Endothelial cell of umbilical vein (primary cell): ENCODE measurements around the gene TEP1. TPM values are rescaled to one million over a fixed set of nuclear protein-coding genes. Genes with fewer than 3 reads are reported as not detected.

Source experiments
- BruUV-seq: library from RNA; stranded (reverse); fragments of 400-500 nt; replicated peaks from 2 replicates; lab custom pipeline; 2021; lab: Mats Ljungman, UMichigan
- CTCF ChIA-PET: fragments of 300-600, 350-600 bp; sonication (Branson Sonifier 250); formaldehyde crosslinking; loops from one replicate; lab custom pipeline; 2021; ENCODE audit warnings: antibody characterized with exemption, inconsistent platforms; lab: Charles Lee
- POLR2A ChIA-PET: fragments of 300-600, 350-600 bp; sonication (Branson Sonifier 250); formaldehyde crosslinking; loops from one replicate; lab custom pipeline; 2021; ENCODE audit warnings: antibody characterized with exemption, inconsistent platforms; lab: Charles Lee
- DNase-seq: peaks from one replicate; pipeline ENCODE4 v3.0.0-alpha.2; 2011; ENCODE audit warnings: low read depth, low spot score
- FAIRE-seq: peaks from 2 replicates; lab custom pipeline; 2011; peaks lifted over from hg19 to GRCh38; lab: Jason Lieb, UNC
- H2AFZ ChIP-seq: 2 replicates; pipeline ENCODE4 v1.6.0; 2012; ENCODE audit warnings: low read depth, low read length, control low read depth, inconsistent platforms
- H3K27ac ChIP-seq: 2 replicates; pipeline ENCODE4 v1.5.1; 2011; ENCODE audit warnings: low read depth, mild to moderate bottlenecking, control low read depth, low read length, moderate library complexity; ENCODE audit not compliant: insufficient read depth
- H3K27me3 ChIP-seq, 2 experiments: 2 replicates each; pipeline versions ENCODE4 v1.6.0 to v1.6.1; 2011; ENCODE audit warnings: low read length in 2 of 2, mixed read lengths in 1 of 2; ENCODE audit not compliant: control insufficient read depth in 2 of 2, insufficient read depth in 2 of 2
- H3K36me3 ChIP-seq, 2 experiments: 2 replicates in 1 of 2; 3 replicates in 1 of 2; pipeline ENCODE4 v1.5.1; 2011; ENCODE audit warnings: low read length in 2 of 2, mild to moderate bottlenecking in 1 of 2, moderate library complexity in 1 of 2; ENCODE audit not compliant: control insufficient read depth in 2 of 2, insufficient read depth in 2 of 2; ENCODE audit errors: extremely low read depth in 1 of 2
- H3K4me1 ChIP-seq: 3 replicates; pipeline ENCODE4 v1.5.1; 2011; ENCODE audit warnings: mild to moderate bottlenecking, low read length; ENCODE audit not compliant: control insufficient read depth, insufficient read depth; ENCODE audit errors: extremely low read depth
- H3K4me2 ChIP-seq: 2 replicates; pipeline ENCODE4 v1.6.1; 2011; ENCODE audit warnings: low read length, control low read depth, mixed read lengths; ENCODE audit not compliant: insufficient read depth
- H3K4me3 ChIP-seq, 3 experiments: fragments of 200-600 bp in 1 of 3; sonication (generic), shearing (Covaris generic) in 1 of 3; replicated peaks in 1 of 3; 2 replicates each; pipeline ENCODE4 v1.5.1; 2011 to 2016; ENCODE audit warnings: control low read depth in 3 of 3, low read length in 3 of 3, mild to moderate bottlenecking in 2 of 3, inconsistent platforms in 1 of 3, low read depth in 1 of 3, moderate library complexity in 1 of 3; ENCODE audit not compliant: insufficient read depth in 1 of 3
- H3K79me2 ChIP-seq: 2 replicates; pipeline ENCODE4 v1.6.0; 2012; ENCODE audit warnings: low read length, inconsistent platforms; ENCODE audit not compliant: control insufficient read depth, insufficient read depth
- H3K9ac ChIP-seq: replicated peaks from 2 replicates; pipeline ENCODE3; 2011; ENCODE audit warnings: low read length, control low read depth; ENCODE audit not compliant: insufficient read depth; ENCODE audit errors: extremely low read depth
- H3K9me1 ChIP-seq: replicated peaks from 3 replicates; pipeline ENCODE4 v1.6.0; 2011; ENCODE audit warnings: mild to moderate bottlenecking, low read length; ENCODE audit not compliant: control insufficient read depth, insufficient read depth; ENCODE audit errors: extremely low read depth
- H3K9me3 ChIP-seq: replicated peaks from 2 replicates; pipeline ENCODE4 v1.5.1; 2012; ENCODE audit warnings: low read length, inconsistent platforms; ENCODE audit not compliant: control insufficient read depth, insufficient read depth
- H4K20me1 ChIP-seq: replicated peaks from 2 replicates; pipeline ENCODE3; 2011; ENCODE audit warnings: mild to moderate bottlenecking, low read length; ENCODE audit not compliant: control insufficient read depth, insufficient read depth; ENCODE audit errors: extremely low read depth
- EZH2 ChIP-seq: IDR thresholded peaks from 2 replicates; pipeline ENCODE4 v1.6.1; 2012; ENCODE audit warnings: borderline replicate concordance, low read depth, mild to moderate bottlenecking, moderate library complexity, low read length, inconsistent platforms; ENCODE audit not compliant: severe bottlenecking
- FOS ChIP-seq: IDR thresholded peaks from 2 replicates; pipeline ENCODE4 v1.6.1; 2011; ENCODE audit warnings: mild to moderate bottlenecking, low read length, moderate library complexity, borderline replicate concordance; ENCODE audit not compliant: insufficient read depth
- GATA2 ChIP-seq: IDR thresholded peaks from 2 replicates; pipeline ENCODE4 v1.7.0; 2011; ENCODE audit warnings: low read depth, mild to moderate bottlenecking, moderate library complexity, mixed read lengths, low read length; ENCODE audit not compliant: insufficient read length, insufficient read depth
- MYC ChIP-seq: IDR thresholded peaks from one replicate; pipeline ENCODE4 v1.6.1; 2011; ENCODE audit warnings: mild to moderate bottlenecking, low read depth, low read length
- POLR2A ChIP-seq: IDR thresholded peaks from 2 replicates; pipeline ENCODE4 v1.6.1; 2012; ENCODE audit warnings: low read depth, mild to moderate bottlenecking, control low read depth, low read length
- POLR2AphosphoS5 ChIP-seq: IDR thresholded peaks from 2 replicates; pipeline ENCODE4 v1.6.1; 2012; ENCODE audit warnings: low read depth, mild to moderate bottlenecking, control low read depth, low read length, moderate library complexity; ENCODE audit not compliant: insufficient read depth
- dilution Hi-C: fragments of 300-500 bp; cut with MboI; formaldehyde crosslinking; loops from one replicate; pipeline ENCODE4 v1.15.0; 2019; ENCODE audit warnings: low sequenced_read_pairs; ENCODE audit not compliant: extremely low pct_ligation_motif_present
- intact Hi-C: fragments of 100-400 bp; cut with micrococcal nuclease; formaldehyde crosslinking; loops from one replicate; pipeline ENCODE4 v1.10.0; 2022
- polyA plus RNA-seq, 4 experiments: library from polyadenylated mRNA; depleted of rRNA in 3 of 4; stranded (reverse) in 3 of 4; unstranded in 1 of 4; fragments of >200 nt; gene quantifications; 2 replicates each; pipeline versions ENCODE4 v1.2.1 to v1.2.3, GENCODE V29; 2011 to 2012; ENCODE audit warnings: missing spikeins in 1 of 4
- total RNA-seq: library from RNA; stranded (reverse); gene quantifications from 2 replicates; pipeline ENCODE4 v1.2.3, GENCODE V29; 2021
- TF ChIP-seq, protein P1 (sequence below), 2 donors: IDR thresholded peaks; 1 replicate in 1 of 2; 2 replicates in 1 of 2; pipeline ENCODE4 v1.5.1; 2011; ENCODE audit warnings: low read length in 2 of 2, mild to moderate bottlenecking in 2 of 2, moderate library complexity in 2 of 2, control low read depth in 1 of 2, inconsistent platforms in 1 of 2, low read depth in 1 of 2; ENCODE audit not compliant: insufficient read depth in 1 of 2; ENCODE audit errors: extremely low read depth in 1 of 2

The TEP1 gene
- total and polyA plus RNA-seq, 2 donors (not counting 3 experiments of a cell fraction or from before 2014, with no cell fraction given), result 19.6 to 44.6 TPM

DNA sequence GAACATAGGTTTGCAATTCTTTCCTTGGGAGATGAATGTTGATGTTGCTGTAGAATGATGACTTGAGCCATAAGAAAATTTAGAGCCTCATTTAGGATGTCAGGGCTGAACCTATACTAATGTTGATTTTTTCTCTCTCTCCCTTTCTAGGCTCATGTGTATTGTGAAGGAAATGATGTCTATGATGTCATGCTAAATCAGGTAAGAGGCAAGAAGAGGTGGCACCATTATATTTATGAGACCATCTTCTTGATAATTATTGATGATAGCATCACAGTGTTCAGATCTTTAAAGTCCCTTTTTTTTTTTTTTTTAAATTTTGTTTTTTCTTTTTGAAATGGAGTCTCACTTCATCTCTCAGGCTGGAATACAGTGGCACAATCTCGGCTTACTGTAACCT is 66.6 kb downstream of the TEP1 start:
- Histone ChIP-seq H3K4me2 (no peak overlapping the region), H2AFZ (no peak overlapping the region), H3K9me3 (no peaks in the 10 kb centered on the region), H3K36me3 (peaks cover 0 to 5% of the 10 kb centered on the region in 2 experiments), H4K20me1 (no peaks in the 10 kb centered on the region), H3K4me1 (peaks cover 18% of the 10 kb centered on the region), H3K27me3 (no peaks in the 10 kb centered on the region), H3K79me2 (peaks cover 14% of the 10 kb centered on the region), H3K9me1 (no peaks in the 10 kb centered on the region), H3K9ac (no peak overlapping the region), H3K4me3 (no peak overlapping the region), H3K27ac (no peak overlapping the region)
- CTCF ChIA-PET, result interaction anchor here (6.4 kb wide), 1 partner anchor 18 kb away, joined by 73 read pairs; no protein-coding TSS in a partner anchor
- DNase-seq (no peak), FAIRE-seq (no peak)
- dilution Hi-C loops, result no loop called here
- POLR2A ChIA-PET, result no interaction called here
- no TSS peak for BruUV-seq
- TF ChIP-seq POLR2AphosphoS5 (no peak), GATA2 (no peak), MYC (no peak), POLR2A (no peak), EZH2 (no peak), FOS (no peak)
- TF ChIP-seq, protein P1, sequence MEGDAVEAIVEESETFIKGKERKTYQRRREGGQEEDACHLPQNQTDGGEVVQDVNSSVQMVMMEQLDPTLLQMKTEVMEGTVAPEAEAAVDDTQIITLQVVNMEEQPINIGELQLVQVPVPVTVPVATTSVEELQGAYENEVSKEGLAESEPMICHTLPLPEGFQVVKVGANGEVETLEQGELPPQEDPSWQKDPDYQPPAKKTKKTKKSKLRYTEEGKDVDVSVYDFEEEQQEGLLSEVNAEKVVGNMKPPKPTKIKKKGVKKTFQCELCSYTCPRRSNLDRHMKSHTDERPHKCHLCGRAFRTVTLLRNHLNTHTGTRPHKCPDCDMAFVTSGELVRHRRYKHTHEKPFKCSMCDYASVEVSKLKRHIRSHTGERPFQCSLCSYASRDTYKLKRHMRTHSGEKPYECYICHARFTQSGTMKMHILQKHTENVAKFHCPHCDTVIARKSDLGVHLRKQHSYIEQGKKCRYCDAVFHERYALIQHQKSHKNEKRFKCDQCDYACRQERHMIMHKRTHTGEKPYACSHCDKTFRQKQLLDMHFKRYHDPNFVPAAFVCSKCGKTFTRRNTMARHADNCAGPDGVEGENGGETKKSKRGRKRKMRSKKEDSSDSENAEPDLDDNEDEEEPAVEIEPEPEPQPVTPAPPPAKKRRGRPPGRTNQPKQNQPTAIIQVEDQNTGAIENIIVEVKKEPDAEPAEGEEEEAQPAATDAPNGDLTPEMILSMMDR (IDR thresholded peaks at IDR 0.05; ENCODE audit: extremely low read depth in 1 of 2, insufficient read depth in 1 of 2, low read depth in 1 of 2, low read length in 2 of 2), result no peak
- intact Hi-C loops, result no loop called here
